GM12878 (cell line): ENCODE results near the gene EHBP1L1. TPM values are rescaled to one million over a fixed set of nuclear protein-coding genes. Genes with fewer than 3 reads are reported as not detected.
A peak's percentile ranks its signal among the peaks of the same experiment; 100 is the strongest.

ENCODE experiments used
- ATF2 ChIP-seq: IDR thresholded peaks from 2 replicates; pipeline ENCODE4 v1.6.1; 2012; ENCODE audit warnings: low read length, inconsistent platforms
- BRCA1 ChIP-seq: IDR thresholded peaks from 2 replicates; pipeline ENCODE4 v1.6.1; 2011; ENCODE audit warnings: low read depth, low read length, improper control_type of control experiment
- CBFB ChIP-seq: IDR thresholded peaks from 2 replicates; pipeline ENCODE4 v1.6.1; 2016; ENCODE audit warnings: antibody characterized with exemption, low read depth
- CBX3 ChIP-seq: fragments of 200-600 bp; sonication (generic); IDR thresholded peaks from 2 replicates; pipeline ENCODE4 v1.6.1; 2016; ENCODE audit warnings: low read depth, borderline replicate concordance
- CHD1 ChIP-seq: IDR thresholded peaks from 2 replicates; pipeline ENCODE4 v1.6.1; 2012; ENCODE audit warnings: low read depth, low read length, improper control_type of control experiment
- CTCF ChIP-seq, 3 experiments: IDR thresholded peaks in 2 of 3; conservative IDR thresholded peaks in 1 of 3; 2 replicates each; pipeline ENCODE4 v1.5.1; 2011; ENCODE audit warnings: low read depth in 3 of 3, low read length in 3 of 3, mild to moderate bottlenecking in 3 of 3, control low read depth in 2 of 3, moderate library complexity in 2 of 3, inconsistent platforms in 1 of 3, mixed read lengths in 1 of 3; ENCODE audit not compliant: control insufficient read depth in 2 of 3, insufficient read depth in 1 of 3; ENCODE audit errors: extremely low read depth in 1 of 3
- E2F8 ChIP-seq: fragments of 450-650 bp; IDR thresholded peaks from 2 replicates; pipeline ENCODE4 v1.6.1; 2018; ENCODE audit warnings: mild to moderate bottlenecking, low read depth, moderate library complexity; ENCODE audit not compliant: partially characterized antibody
- EED ChIP-seq: sonication (generic); IDR thresholded peaks from 2 replicates; pipeline ENCODE4 v1.6.1; 2016; ENCODE audit warnings: antibody characterized with exemption, low read depth
- KDM1A ChIP-seq: fragments of 200-600 bp; sonication (generic); IDR thresholded peaks from 2 replicates; pipeline ENCODE4 v1.6.1; 2016; ENCODE audit warnings: borderline replicate concordance
- MTA3 ChIP-seq: IDR thresholded peaks from 2 replicates; pipeline ENCODE4 v1.6.1; 2012; ENCODE audit warnings: low read length, inconsistent platforms, borderline replicate concordance
- MXI1 ChIP-seq: fragments of 150-350 bp; IDR thresholded peaks from 2 replicates; pipeline ENCODE4 v1.6.1; 2011; ENCODE audit warnings: low read depth, mild to moderate bottlenecking, inconsistent platforms, low read length, improper control_type of control experiment
- POU2F2 ChIP-seq: IDR thresholded peaks from 3 replicates; pipeline ENCODE4 v1.6.1; 2011; ENCODE audit warnings: low read depth, mild to moderate bottlenecking, low read length, borderline replicate concordance
- SMC3 ChIP-seq: IDR thresholded peaks from 2 replicates; pipeline ENCODE4 v1.6.1; 2011; ENCODE audit warnings: low read length, improper control_type of control experiment, borderline replicate concordance
- SP1 ChIP-seq: IDR thresholded peaks from one replicate; pipeline ENCODE4 v1.6.1; 2011; ENCODE audit warnings: low read depth, low read length
- TAF1 ChIP-seq: IDR thresholded peaks from 2 replicates; pipeline ENCODE4 v1.6.1; 2011; ENCODE audit warnings: mild to moderate bottlenecking, low read depth, low read length, borderline replicate concordance
- TARDBP ChIP-seq: IDR thresholded peaks from 2 replicates; pipeline ENCODE4 v1.6.1; 2016; ENCODE audit warnings: borderline replicate concordance
- TCF3 ChIP-seq: IDR thresholded peaks from 2 replicates; pipeline ENCODE4 v1.6.1; 2012; ENCODE audit warnings: low read depth, mild to moderate bottlenecking, low read length, borderline replicate concordance; ENCODE audit not compliant: insufficient read depth
- WRNIP1 ChIP-seq: IDR thresholded peaks from 2 replicates; pipeline ENCODE4 v1.6.1; 2011; ENCODE audit warnings: low read depth, low read length, improper control_type of control experiment, borderline replicate concordance
- ZBTB33 ChIP-seq: fragments of 450-650 bp; IDR thresholded peaks from 2 replicates; pipeline ENCODE4 v1.6.1; 2017; ENCODE audit warnings: mild to moderate bottlenecking
- ZNF207 ChIP-seq: fragments of 450-650 bp; IDR thresholded peaks from 2 replicates; pipeline ENCODE4 v1.6.1; 2014; ENCODE audit warnings: antibody characterized with exemption, mild to moderate bottlenecking, borderline replicate concordance
- ZNF384 ChIP-seq: IDR thresholded peaks from 2 replicates; pipeline ENCODE4 v1.6.1; 2012; ENCODE audit warnings: low read depth, mild to moderate bottlenecking, low read length, improper control_type of control experiment, borderline replicate concordance
- polyA plus RNA-seq, 11 experiments: library from polyadenylated mRNA; depleted of rRNA in 4 of 11; unstranded in 6 of 11; stranded (reverse) in 5 of 11; fragments of >200 nt; fragmentation: Nextera tagmentation in 4 of 11; fragmentation: Illumina TruSeq in 1 of 11; extraction: Ambion mirVana in 4 of 11; extraction: Trizol in 1 of 11; gene quantifications; 1 replicate in 1 of 11; 2 replicates in 10 of 11; pipeline versions ENCODE4 v1.2.1 to v1.2.3, GENCODE V29; 2011 to 2016; ENCODE audit warnings: inconsistent platforms in 2 of 11, missing spikeins in 2 of 11, low read depth in 1 of 11
- total RNA-seq, 4 experiments: library from RNA; depleted of rRNA in 3 of 4; stranded (reverse); fragments of >200 nt in 3 of 4; fragmentation: Illumina TruSeq in 1 of 4; extraction: Trizol in 1 of 4; gene quantifications; 2 replicates each; pipeline versions ENCODE4 v1.2.1 to v1.2.3, GENCODE V29; 2013 to 2021

Gene EHBP1L1
- total and polyA plus RNA-seq, 10 of the 15 experiments (the other 5 are each of a cell fraction or from before 2014, with no cell fraction given), result 0.06 to 99.4 (median 32.7) TPM

- peak; percentile 63; the same call in 1 of the 2 replicates for TF ChIP-seq TCF3
- TF ChIP-seq ATF2, result no peak
- TF ChIP-seq CTCF (IDR thresholded peaks at IDR 0.05 in 2 of 3, conservative IDR thresholded peaks at IDR 0.05 in 1 of 3; ENCODE audit: control insufficient read depth in 2 of 3, extremely low read depth in 1 of 3, insufficient read depth in 1 of 3, low read depth in 3 of 3, low read length in 3 of 3), result peak; percentile 75 to 91 (median 88)
- no peak for TF ChIP-seq BRCA1
- TF ChIP-seq ZNF384, result no peak
- TF ChIP-seq EED, result peak; percentile 99
- no peak for TF ChIP-seq ZBTB33
- no peak for TF ChIP-seq POU2F2
- peak; percentile 60 for TF ChIP-seq SP1
- TF ChIP-seq TARDBP, result peak; percentile 67; the same call in 1 of the 2 replicates
- TF ChIP-seq MTA3, result no peak
- peak; percentile 73 for TF ChIP-seq SMC3
- no peak for TF ChIP-seq CHD1
- no peak for TF ChIP-seq MXI1
- no peak for TF ChIP-seq KDM1A
- no peak for TF ChIP-seq WRNIP1
- 0 out of 2 replicates have a peak, but pooled peaks have one; percentile 17 for TF ChIP-seq TAF1
- no peak; the same call in 1 of the 2 replicates for TF ChIP-seq ZNF207
- peak; percentile 50; the same call in 1 of the 2 replicates for TF ChIP-seq CBFB
- no peak for TF ChIP-seq CBX3
- no peak for TF ChIP-seq E2F8
Observed at GRCh38 chr11:65574109-65574810, 1.6 kb upstream of the EHBP1L1 start (continued).
